CD4-positive, alpha-beta T cell treated with Interleukin-2 at 100 ng/mL for 4 hours (primary cell): ENCODE data around the gene RALA.
"Not testable (repeated sequence)": the region's sequence is repeated elsewhere in the genome, so short reads cannot be mapped to it uniquely, and the experiment has no call there.

Source experiments
- DNase-seq: peaks from one replicate; pipeline ENCODE4 v3.0.0-alpha.2; 2020; ENCODE audit warnings: low spot score

The RALA gene

GRCh38 chr7:39727231-39728012 is 104.0 kb downstream of the RALA start:
- no peak for DNase-seq

- peak; percentile 93 for DNase-seq
Measured at GRCh38 chr7:39732837-39733804, 109.7 kb downstream of the RALA start.

GRCh38 chr7:39733881-39734632 is 110.7 kb downstream of the RALA start:
- peak; percentile 31 for DNase-seq

GRCh38 chr7:39734633-39735004 is 111.2 kb downstream of the RALA start:
- DNase-seq, result no peak

- DNase-seq, result no peak
Measured at GRCh38 chr7:39735903-39736302, 112.5 kb downstream of the RALA start.

GRCh38 chr7:39741942-39742623 is 118.7 kb downstream of the RALA start:
- DNase-seq, result peak; percentile 62

GRCh38 chr7:39744620-39745019 is 121.2 kb downstream of the RALA start:
- DNase-seq, result no peak

- DNase-seq, result no peak
Measured at GRCh38 chr7:39745320-39745719, 121.9 kb downstream of the RALA start.

- DNase-seq, result peak; percentile 64
Measured at GRCh38 chr7:39746103-39746819, 122.9 kb downstream of the RALA start.

- no peak for DNase-seq
Measured at GRCh38 chr7:39749177-39749576, 125.8 kb downstream of the RALA start.

- DNase-seq, result no peak
Measured at GRCh38 chr7:39749717-39750116, 126.3 kb downstream of the RALA start.

GRCh38 chr7:39750253-39751077 is 127.1 kb downstream of the RALA start:
- DNase-seq, result no peak

GRCh38 chr7:39753237-39753636 is 129.9 kb downstream of the RALA start:
- DNase-seq, result not testable (repeated sequence)

GRCh38 chr7:39753823-39754325 is 130.5 kb downstream of the RALA start:
- DNase-seq, result no peak

GRCh38 chr7:39754326-39755120 is 131.2 kb downstream of the RALA start:
- no peak for DNase-seq

- no peak for DNase-seq
Measured at GRCh38 chr7:39757604-39758003, 134.2 kb downstream of the RALA start.
